Lung (tissue), 12 donors: ENCODE measurements around the gene ATP11A. TPM values are rescaled to one million over a fixed set of nuclear protein-coding genes. Genes with fewer than 3 reads are reported as not detected.

Experiments used
- ATAC-seq: fragments of 200-7000 bp; cut with Tn5 transposase; one replicate; pipeline ENCODE4 v1.9.1; 2020; ENCODE audit warnings: moderate number of reproducible peaks; ENCODE audit not compliant: insufficient read depth, low FRiP score
- DNase-seq, 3 donors: peaks; one replicate each; pipeline ENCODE4 v3.0.0-alpha.2; 2013 to 2017
- H3K27ac ChIP-seq, 2 donors: one replicate each; pipeline ENCODE4 v1.5.1; 2013; ENCODE audit warnings: mild to moderate bottlenecking in 2 of 2, moderate library complexity in 2 of 2, control low read depth in 1 of 2, inconsistent platforms in 1 of 2, low read depth in 1 of 2, low read length in 1 of 2
- H3K27me3 ChIP-seq, 3 donors: one replicate each; pipeline ENCODE4 v1.5.1; 2013; ENCODE audit warnings: low read length in 2 of 3; ENCODE audit not compliant: control insufficient read depth in 3 of 3, insufficient read depth in 3 of 3
- H3K36me3 ChIP-seq, 4 donors: one replicate each; pipeline ENCODE4 v1.5.1; 2013; ENCODE audit warnings: low read length in 4 of 4, mild to moderate bottlenecking in 1 of 4, moderate library complexity in 1 of 4; ENCODE audit not compliant: control insufficient read depth in 4 of 4, insufficient read depth in 4 of 4
- H3K4me1 ChIP-seq, 5 donors: one replicate each; pipeline ENCODE4 v1.5.1; 2013; ENCODE audit warnings: low read length in 5 of 5, mild to moderate bottlenecking in 2 of 5, moderate library complexity in 1 of 5; ENCODE audit not compliant: control insufficient read depth in 5 of 5, insufficient read depth in 5 of 5
- H3K4me3 ChIP-seq: one replicate; pipeline ENCODE4 v1.5.1; 2013; ENCODE audit warnings: mild to moderate bottlenecking, control low read depth, moderate library complexity
- H3K9ac ChIP-seq, 2 donors: one replicate each; pipeline ENCODE4 v1.5.1; 2013; ENCODE audit warnings: low read length in 2 of 2, control low read depth in 1 of 2; ENCODE audit not compliant: insufficient read depth in 1 of 2
- H3K9me3 ChIP-seq, 4 donors: one replicate each; pipeline ENCODE4 v1.5.1; 2013; ENCODE audit warnings: low read length in 3 of 4, mild to moderate bottlenecking in 1 of 4, moderate library complexity in 1 of 4; ENCODE audit not compliant: control insufficient read depth in 4 of 4, insufficient read depth in 3 of 4
- CTCF ChIP-seq: IDR thresholded peaks from 2 replicates; pipeline ENCODE4 v1.5.1; 2012; ENCODE audit warnings: mild to moderate bottlenecking; ENCODE audit errors: control extremely low read depth, extremely low read depth
- WGBS, 2 donors: extraction: QIAGEN DNeasy Blood & Tissue Kit; methylation state at CpG; one replicate each; pipeline ENCODE4 v1.1.7; 2013; 5-methylcytosine and 5-hydroxymethylcytosine counted together
- polyA plus RNA-seq, 2 donors: library from polyadenylated mRNA; stranded (reverse); fragments of 200-250 nt; gene quantifications; one replicate each; pipeline ENCODE4 v1.2.1, GENCODE V29; 2013
- total RNA-seq, 2 donors: library from RNA; depleted of rRNA in 1 of 2; stranded (reverse); fragments of >200 nt in 1 of 2; gene quantifications; one replicate each; pipeline ENCODE4 v1.2.1, GENCODE V29; 2014 to 2021
- donor health status: control.
- donor health status: control.
- donor health status: Bipolar disorder and iron deficiency.
- donor health status: healthy.
- donor health status: DM: yes; HTN: yes; CAD: no.

Gene ATP11A
- total and polyA plus RNA-seq, 4 donors: 46.3 to 317 (median 162) TPM

DNA sequence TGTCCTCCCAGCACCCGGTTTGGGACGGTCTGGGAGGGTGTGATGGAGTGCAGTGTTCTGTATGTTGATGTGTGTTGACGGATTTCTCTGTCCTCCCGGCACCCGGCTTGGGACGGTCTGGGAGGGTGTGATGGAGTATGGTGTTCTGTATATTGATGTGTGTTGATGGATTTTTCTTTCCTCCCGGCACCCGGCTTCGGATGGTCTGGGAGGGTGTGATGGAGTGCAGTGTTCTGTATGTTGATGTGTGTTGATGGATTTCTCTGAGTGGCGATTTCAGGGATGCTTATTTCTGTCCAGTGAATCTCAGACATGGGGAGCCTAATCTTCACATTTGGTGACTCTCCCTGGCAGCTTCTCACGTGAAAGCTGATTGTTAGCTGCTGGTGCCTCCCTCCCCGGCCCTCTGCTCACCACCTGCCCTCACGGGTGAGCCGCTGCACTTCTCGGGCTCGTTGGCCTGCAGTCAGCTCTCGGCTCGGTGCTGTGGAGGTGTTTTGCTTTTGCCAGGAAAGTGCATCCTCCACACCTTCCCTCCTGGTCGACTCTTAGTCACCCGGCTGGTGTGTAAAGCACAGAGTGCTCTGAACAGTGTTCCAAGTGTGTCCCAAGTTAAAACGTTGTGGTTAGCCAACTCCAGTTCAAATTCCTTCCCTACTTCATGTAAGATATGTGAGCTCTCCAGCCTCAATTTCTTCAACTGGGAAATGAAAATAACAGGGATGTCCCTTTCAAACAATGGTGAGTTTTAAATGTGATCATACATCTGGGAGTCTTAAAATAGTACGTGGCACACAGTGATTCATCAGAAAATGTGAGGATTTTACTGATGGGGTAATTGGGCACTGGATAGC, 54.6 kb downstream of the ATP11A start:
- TF ChIP-seq CTCF: no peak
- Histone ChIP-seq H3K9ac (peak overlapping the region in 1 of 2 donors; percentile 2), H3K27me3 (no peaks in the 10 kb centered on the region), H3K36me3 (peaks cover 0 to 2% (median 0%) of the 10 kb centered on the region in 4 donors), H3K4me1 (peaks cover 5 to 25% (median 13%) of the 10 kb centered on the region in 5 donors), H3K9me3 (no peaks in the 10 kb centered on the region), H3K27ac (peak overlapping the region; percentile 33 to 38), H3K4me3 (no peak overlapping the region)
- DNase-seq (no peak), ATAC-seq (peak; percentile 67)
- WGBS, 2 donors: 58 to 73% methylated on average over 22 of the region's 22 CpGs

- ATAC-seq: no peak
- Histone ChIP-seq H3K27ac (peak overlapping the region in 1 of 2 donors; percentile 27), H3K9me3 (no peaks in the 10 kb centered on the region), H3K9ac (no peak overlapping the region), H3K4me3 (no peak overlapping the region), H3K36me3 (peaks cover 0 to 3% (median 0%) of the 10 kb centered on the region in 4 donors), H3K27me3 (no peaks in the 10 kb centered on the region), H3K4me1 (peaks cover 0 to 21% (median 8%) of the 10 kb centered on the region in 5 donors)
- no peak for DNase-seq
- no peak for TF ChIP-seq CTCF
- 82 to 88% methylated on average over 29 of the region's 29 CpGs for WGBS, 2 donors
These were observed 56.2 kb downstream of the ATP11A start for GRCh38 chr13:112746044-112746443.

- WGBS, 2 donors: 75 to 88% methylated on average over 9 of the region's 9 CpGs
- no peaks in the 10 kb centered on the region for H3K27me3 ChIP-seq
- H3K4me1 ChIP-seq: peaks cover 0 to 17% (median 6%) of the 10 kb centered on the region in 5 donors
- no peak overlapping the region for H3K9ac ChIP-seq
- no peak overlapping the region for H3K4me3 ChIP-seq
- TF ChIP-seq CTCF: no peak
- no peaks in the 10 kb centered on the region for H3K9me3 ChIP-seq
- peaks cover 0 to 3% (median 0%) of the 10 kb centered on the region in 4 donors for H3K36me3 ChIP-seq
- peak overlapping the region in 1 of 2 donors; percentile 32 for H3K27ac ChIP-seq
- DNase-seq (no peak), ATAC-seq (no peak)
These were observed 57.4 kb downstream of the ATP11A start for GRCh38 chr13:112747256-112747655.
